SK-N-SH treated with all-trans-retinoic acid at 6 μM for 48 hours (cell line): ENCODE data around the gene EPOP.

Source experiments
- ARNTL ChIP-seq: fragments of 450-650 bp; formaldehyde crosslinking; IDR thresholded peaks from 2 replicates; pipeline ENCODE4 v1.5.0; 2020; ENCODE audit warnings: low read depth, mild to moderate bottlenecking, moderate library complexity, borderline replicate concordance
- ISL1 ChIP-seq: fragments of 250-450 bp; sonication (Bioruptor Pico); IDR thresholded peaks from 2 replicates; pipeline ENCODE4 v2.1.2; 2022; ENCODE audit warnings: mild to moderate bottlenecking, moderate library complexity
- SNAI2 ChIP-seq: fragments of 250-450 bp; sonication (Bioruptor Pico); IDR thresholded peaks from 2 replicates; pipeline ENCODE4 v1.5.0; 2020; ENCODE audit warnings: mild to moderate bottlenecking, moderate library complexity
- ZNF565 ChIP-seq: fragments of 450-650 bp; formaldehyde crosslinking; conservative IDR thresholded peaks from 2 replicates; pipeline ENCODE4 v1.5.0; 2020; ENCODE audit warnings: low read depth, mild to moderate bottlenecking, moderate library complexity
- TF ChIP-seq, protein P1 (sequence below): fragments of 250-450 bp; sonication (Bioruptor Pico); IDR thresholded peaks from 2 replicates; pipeline ENCODE4 v1.8.0; 2020; ENCODE audit warnings: mild to moderate bottlenecking, moderate library complexity, borderline replicate concordance
- TF ChIP-seq, protein P2 (sequence below): fragments of 250-450 bp; sonication (Bioruptor Pico); IDR thresholded peaks from 2 replicates; pipeline ENCODE4 v1.5.1; 2021; ENCODE audit warnings: mild to moderate bottlenecking, moderate library complexity
- TF ChIP-seq, protein P3 (sequence below): fragments of 250-450 bp; sonication (Bioruptor Pico); IDR thresholded peaks from 2 replicates; pipeline ENCODE4 v1.5.1; 2020; ENCODE audit warnings: low read depth, mild to moderate bottlenecking, moderate library complexity
- TF ChIP-seq, protein P4 (sequence below): fragments of 250-450 bp; sonication (Bioruptor Pico); IDR thresholded peaks from 2 replicates; pipeline ENCODE4 v1.5.0; 2020; ENCODE audit warnings: mild to moderate bottlenecking, moderate library complexity

DNA sequence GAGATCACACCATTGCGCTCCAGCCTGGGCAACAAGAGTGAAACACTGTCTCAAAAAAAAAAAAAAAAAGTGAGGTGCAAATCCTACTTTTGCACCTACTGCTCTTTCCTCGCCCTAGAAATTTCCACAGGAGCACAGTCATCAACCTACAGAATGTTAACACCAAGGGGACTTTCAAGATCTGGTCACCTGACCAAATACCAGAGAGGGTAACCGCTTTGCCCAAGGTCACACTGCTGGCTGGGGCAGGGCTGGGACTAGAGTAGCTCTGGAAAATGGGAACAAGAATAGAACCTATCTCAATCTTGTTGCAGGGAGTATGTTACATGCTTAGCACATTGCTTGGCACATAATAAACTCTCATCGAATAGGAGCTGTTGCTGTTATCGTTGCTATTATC lies 24.0 kb upstream of the EPOP start:
- TF ChIP-seq, protein P1, sequence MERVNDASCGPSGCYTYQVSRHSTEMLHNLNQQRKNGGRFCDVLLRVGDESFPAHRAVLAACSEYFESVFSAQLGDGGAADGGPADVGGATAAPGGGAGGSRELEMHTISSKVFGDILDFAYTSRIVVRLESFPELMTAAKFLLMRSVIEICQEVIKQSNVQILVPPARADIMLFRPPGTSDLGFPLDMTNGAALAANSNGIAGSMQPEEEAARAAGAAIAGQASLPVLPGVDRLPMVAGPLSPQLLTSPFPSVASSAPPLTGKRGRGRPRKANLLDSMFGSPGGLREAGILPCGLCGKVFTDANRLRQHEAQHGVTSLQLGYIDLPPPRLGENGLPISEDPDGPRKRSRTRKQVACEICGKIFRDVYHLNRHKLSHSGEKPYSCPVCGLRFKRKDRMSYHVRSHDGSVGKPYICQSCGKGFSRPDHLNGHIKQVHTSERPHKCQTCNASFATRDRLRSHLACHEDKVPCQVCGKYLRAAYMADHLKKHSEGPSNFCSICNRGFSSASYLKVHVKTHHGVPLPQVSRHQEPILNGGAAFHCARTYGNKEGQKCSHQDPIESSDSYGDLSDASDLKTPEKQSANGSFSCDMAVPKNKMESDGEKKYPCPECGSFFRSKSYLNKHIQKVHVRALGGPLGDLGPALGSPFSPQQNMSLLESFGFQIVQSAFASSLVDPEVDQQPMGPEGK = no peak
- TF ChIP-seq SNAI2 (CRISPR knock-in tag) = no peak
- TF ChIP-seq ZNF565 (CRISPR knock-in tag) = no peak
- no peak for TF ChIP-seq ISL1 (CRISPR knock-in tag)
- no peak for TF ChIP-seq ARNTL (CRISPR knock-in tag)
- TF ChIP-seq, protein P2, sequence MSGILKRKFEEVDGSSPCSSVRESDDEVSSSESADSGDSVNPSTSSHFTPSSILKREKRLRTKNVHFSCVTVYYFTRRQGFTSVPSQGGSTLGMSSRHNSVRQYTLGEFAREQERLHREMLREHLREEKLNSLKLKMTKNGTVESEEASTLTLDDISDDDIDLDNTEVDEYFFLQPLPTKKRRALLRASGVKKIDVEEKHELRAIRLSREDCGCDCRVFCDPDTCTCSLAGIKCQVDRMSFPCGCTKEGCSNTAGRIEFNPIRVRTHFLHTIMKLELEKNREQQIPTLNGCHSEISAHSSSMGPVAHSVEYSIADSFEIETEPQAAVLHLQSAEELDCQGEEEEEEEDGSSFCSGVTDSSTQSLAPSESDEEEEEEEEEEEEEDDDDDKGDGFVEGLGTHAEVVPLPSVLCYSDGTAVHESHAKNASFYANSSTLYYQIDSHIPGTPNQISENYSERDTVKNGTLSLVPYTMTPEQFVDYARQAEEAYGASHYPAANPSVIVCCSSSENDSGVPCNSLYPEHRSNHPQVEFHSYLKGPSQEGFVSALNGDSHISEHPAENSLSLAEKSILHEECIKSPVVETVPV (CRISPR knock-in tag) = no peak
- TF ChIP-seq, protein P3, sequence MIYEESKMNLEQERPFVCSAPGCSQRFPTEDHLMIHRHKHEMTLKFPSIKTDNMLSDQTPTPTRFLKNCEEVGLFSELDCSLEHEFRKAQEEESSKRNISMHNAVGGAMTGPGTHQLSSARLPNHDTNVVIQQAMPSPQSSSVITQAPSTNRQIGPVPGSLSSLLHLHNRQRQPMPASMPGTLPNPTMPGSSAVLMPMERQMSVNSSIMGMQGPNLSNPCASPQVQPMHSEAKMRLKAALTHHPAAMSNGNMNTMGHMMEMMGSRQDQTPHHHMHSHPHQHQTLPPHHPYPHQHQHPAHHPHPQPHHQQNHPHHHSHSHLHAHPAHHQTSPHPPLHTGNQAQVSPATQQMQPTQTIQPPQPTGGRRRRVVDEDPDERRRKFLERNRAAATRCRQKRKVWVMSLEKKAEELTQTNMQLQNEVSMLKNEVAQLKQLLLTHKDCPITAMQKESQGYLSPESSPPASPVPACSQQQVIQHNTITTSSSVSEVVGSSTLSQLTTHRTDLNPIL (CRISPR knock-in tag) = no peak
- TF ChIP-seq, protein P4, sequence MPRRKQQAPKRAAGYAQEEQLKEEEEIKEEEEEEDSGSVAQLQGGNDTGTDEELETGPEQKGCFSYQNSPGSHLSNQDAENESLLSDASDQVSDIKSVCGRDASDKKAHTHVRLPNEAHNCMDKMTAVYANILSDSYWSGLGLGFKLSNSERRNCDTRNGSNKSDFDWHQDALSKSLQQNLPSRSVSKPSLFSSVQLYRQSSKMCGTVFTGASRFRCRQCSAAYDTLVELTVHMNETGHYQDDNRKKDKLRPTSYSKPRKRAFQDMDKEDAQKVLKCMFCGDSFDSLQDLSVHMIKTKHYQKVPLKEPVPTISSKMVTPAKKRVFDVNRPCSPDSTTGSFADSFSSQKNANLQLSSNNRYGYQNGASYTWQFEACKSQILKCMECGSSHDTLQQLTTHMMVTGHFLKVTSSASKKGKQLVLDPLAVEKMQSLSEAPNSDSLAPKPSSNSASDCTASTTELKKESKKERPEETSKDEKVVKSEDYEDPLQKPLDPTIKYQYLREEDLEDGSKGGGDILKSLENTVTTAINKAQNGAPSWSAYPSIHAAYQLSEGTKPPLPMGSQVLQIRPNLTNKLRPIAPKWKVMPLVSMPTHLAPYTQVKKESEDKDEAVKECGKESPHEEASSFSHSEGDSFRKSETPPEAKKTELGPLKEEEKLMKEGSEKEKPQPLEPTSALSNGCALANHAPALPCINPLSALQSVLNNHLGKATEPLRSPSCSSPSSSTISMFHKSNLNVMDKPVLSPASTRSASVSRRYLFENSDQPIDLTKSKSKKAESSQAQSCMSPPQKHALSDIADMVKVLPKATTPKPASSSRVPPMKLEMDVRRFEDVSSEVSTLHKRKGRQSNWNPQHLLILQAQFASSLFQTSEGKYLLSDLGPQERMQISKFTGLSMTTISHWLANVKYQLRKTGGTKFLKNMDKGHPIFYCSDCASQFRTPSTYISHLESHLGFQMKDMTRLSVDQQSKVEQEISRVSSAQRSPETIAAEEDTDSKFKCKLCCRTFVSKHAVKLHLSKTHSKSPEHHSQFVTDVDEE (CRISPR knock-in tag) = no peak
